Loucy (cell line): ENCODE results near the gene RAPSN.

Experiments
- H2AFZ ChIP-seq: fragments of 200-600 bp; sonication (generic); 2 replicates; pipeline ENCODE4 v1.6.0; 2016; ENCODE audit warnings: antibody characterized with exemption, mild to moderate bottlenecking, low read length, moderate library complexity
- H3F3A ChIP-seq: fragments of 200-600 bp; 2 replicates; pipeline ENCODE4 v1.6.0; 2016; ENCODE audit warnings: antibody characterized with exemption, low read depth, mild to moderate bottlenecking
- H3K27me3 ChIP-seq: fragments of 200-600 bp; sonication (generic); 2 replicates; pipeline ENCODE4 v1.6.1; 2014; ENCODE audit warnings: low read length, mild to moderate bottlenecking; ENCODE audit not compliant: insufficient read depth, poor library complexity, severe bottlenecking
- H3K36me3 ChIP-seq: fragments of 200-600 bp; sonication (generic); 2 replicates; pipeline ENCODE4 v1.6.1; 2016; ENCODE audit warnings: low read length; ENCODE audit not compliant: insufficient read depth
- H3K4me1 ChIP-seq: fragments of 200-600 bp; sonication (generic); 2 replicates; pipeline ENCODE4 v1.5.1; 2014; ENCODE audit warnings: low read length, mild to moderate bottlenecking; ENCODE audit not compliant: insufficient read depth, poor library complexity, severe bottlenecking
- H3K4me2 ChIP-seq: fragments of 200-600 bp; sonication (generic); 2 replicates; pipeline ENCODE4 v1.6.0; 2014; ENCODE audit warnings: antibody characterized with exemption, low read length, low read depth, mild to moderate bottlenecking; ENCODE audit not compliant: poor library complexity, severe bottlenecking
- H3K4me3 ChIP-seq: fragments of 200-600 bp; sonication (generic); 2 replicates; pipeline ENCODE4 v1.5.1; 2014; ENCODE audit warnings: low read length, mild to moderate bottlenecking, mixed read lengths; ENCODE audit not compliant: poor library complexity, severe bottlenecking
- H3K79me2 ChIP-seq: fragments of 200-600 bp; sonication (generic); 2 replicates; pipeline ENCODE4 v1.6.1; 2014; ENCODE audit warnings: low read length; ENCODE audit not compliant: insufficient read depth
- H3K9ac ChIP-seq: fragments of 200-600 bp; sonication (generic); 2 replicates; pipeline ENCODE4 v1.6.0; 2014; ENCODE audit warnings: mild to moderate bottlenecking, low read depth, low read length, moderate library complexity; ENCODE audit not compliant: poor library complexity, severe bottlenecking
- H3K9me2 ChIP-seq: fragments of 200-600 bp; sonication (generic); replicated peaks from 2 replicates; pipeline ENCODE4 v1.6.1; 2016; ENCODE audit warnings: low read depth, low read length, mixed read lengths
- H3K9me3 ChIP-seq: fragments of 200-600 bp; sonication (generic); 2 replicates; pipeline ENCODE4 v1.6.1; 2014; ENCODE audit warnings: mild to moderate bottlenecking, antibody characterized with exemption, low read length, low read depth; ENCODE audit not compliant: insufficient read depth
- H4K20me1 ChIP-seq: fragments of 200-600 bp; sonication (generic); 2 replicates; pipeline ENCODE4 v1.6.0; 2014; ENCODE audit warnings: antibody characterized with exemption, low read length, mild to moderate bottlenecking; ENCODE audit not compliant: insufficient read depth, poor library complexity, severe bottlenecking
- EZH2phosphoT487 ChIP-seq: fragments of 200-600 bp; IDR thresholded peaks from 2 replicates; pipeline ENCODE4 v1.6.1; 2018; ENCODE audit warnings: antibody characterized with exemption, mild to moderate bottlenecking, moderate library complexity, borderline replicate concordance
- TF ChIP-seq, protein P1 (sequence below): fragments of 200-600 bp; sonication (generic); conservative IDR thresholded peaks from 2 replicates; pipeline ENCODE4 v1.5.1; 2014; ENCODE audit warnings: mild to moderate bottlenecking, antibody characterized with exemption, low read length

RAPSN gene

DNA sequence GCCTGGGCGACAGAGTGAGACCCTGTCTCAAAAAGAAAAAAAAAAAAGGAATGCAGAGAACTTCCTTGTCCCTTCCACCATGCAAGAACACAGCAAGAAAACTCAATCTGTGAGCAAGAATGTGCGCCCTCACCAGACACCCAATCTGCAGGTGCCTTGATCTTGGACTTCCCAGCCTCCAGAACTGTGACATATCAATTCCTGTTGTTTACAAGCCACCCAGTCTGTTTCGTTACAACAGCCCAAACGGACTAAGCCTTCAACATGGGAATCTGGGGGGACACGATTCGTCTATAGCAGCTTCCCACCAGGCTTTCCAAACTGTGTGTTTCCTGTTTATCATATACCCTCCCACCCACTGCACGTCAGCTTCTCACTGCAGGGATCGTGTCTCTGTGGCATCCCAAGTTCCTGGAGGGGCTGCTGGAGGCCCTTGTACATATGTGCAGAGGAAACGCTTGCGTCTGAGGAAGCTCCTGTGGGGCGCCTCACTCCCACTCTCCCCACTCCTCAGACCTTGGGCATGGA is 11.7 kb downstream of the RAPSN start:
- H3K4me3 ChIP-seq: no peak overlapping the region
- H3K4me2 ChIP-seq: no peak overlapping the region
- no peak overlapping the region for H2AFZ ChIP-seq
- no peaks in the 10 kb centered on the region for H3K79me2 ChIP-seq
- no peak for TF ChIP-seq EZH2phosphoT487
- TF ChIP-seq, protein P1, sequence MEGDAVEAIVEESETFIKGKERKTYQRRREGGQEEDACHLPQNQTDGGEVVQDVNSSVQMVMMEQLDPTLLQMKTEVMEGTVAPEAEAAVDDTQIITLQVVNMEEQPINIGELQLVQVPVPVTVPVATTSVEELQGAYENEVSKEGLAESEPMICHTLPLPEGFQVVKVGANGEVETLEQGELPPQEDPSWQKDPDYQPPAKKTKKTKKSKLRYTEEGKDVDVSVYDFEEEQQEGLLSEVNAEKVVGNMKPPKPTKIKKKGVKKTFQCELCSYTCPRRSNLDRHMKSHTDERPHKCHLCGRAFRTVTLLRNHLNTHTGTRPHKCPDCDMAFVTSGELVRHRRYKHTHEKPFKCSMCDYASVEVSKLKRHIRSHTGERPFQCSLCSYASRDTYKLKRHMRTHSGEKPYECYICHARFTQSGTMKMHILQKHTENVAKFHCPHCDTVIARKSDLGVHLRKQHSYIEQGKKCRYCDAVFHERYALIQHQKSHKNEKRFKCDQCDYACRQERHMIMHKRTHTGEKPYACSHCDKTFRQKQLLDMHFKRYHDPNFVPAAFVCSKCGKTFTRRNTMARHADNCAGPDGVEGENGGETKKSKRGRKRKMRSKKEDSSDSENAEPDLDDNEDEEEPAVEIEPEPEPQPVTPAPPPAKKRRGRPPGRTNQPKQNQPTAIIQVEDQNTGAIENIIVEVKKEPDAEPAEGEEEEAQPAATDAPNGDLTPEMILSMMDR: no peak
- H3K9me2 ChIP-seq: no peaks in the 10 kb centered on the region
- H3K9me3 ChIP-seq: no peaks in the 10 kb centered on the region
- H3K4me1 ChIP-seq: no peaks in the 10 kb centered on the region
- H3K36me3 ChIP-seq: no peaks in the 10 kb centered on the region
- no peaks in the 10 kb centered on the region for H4K20me1 ChIP-seq
- H3K27me3 ChIP-seq: no peaks in the 10 kb centered on the region
- H3K9ac ChIP-seq: no peak overlapping the region
- H3F3A ChIP-seq: no peaks in the 10 kb centered on the region

DNA sequence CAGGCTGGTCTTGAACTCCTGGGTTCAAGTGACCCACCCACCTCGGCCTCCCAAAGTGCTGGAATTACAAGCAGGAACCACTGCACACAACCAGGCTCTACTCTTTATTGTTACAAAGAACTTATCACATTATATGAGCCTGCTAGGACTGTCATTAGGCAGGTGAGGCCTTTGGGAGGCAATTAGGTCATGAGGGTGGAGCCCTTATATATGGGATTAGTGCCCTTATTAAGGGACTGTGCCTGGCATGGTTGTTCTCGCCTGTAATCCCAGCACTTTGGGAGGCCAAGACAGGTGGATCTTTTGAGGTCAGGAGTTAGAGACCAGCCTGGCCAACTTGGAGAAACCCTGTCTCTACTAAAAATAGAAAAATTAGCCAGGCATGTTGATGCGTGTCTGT is 12.2 kb downstream of the RAPSN start:
- no peak overlapping the region for H3K4me2 ChIP-seq
- no peak overlapping the region for H3K4me3 ChIP-seq
- no peaks in the 10 kb centered on the region for H3K36me3 ChIP-seq
- no peaks in the 10 kb centered on the region for H3K9me3 ChIP-seq
- H3K27me3 ChIP-seq: no peaks in the 10 kb centered on the region
- no peaks in the 10 kb centered on the region for H3F3A ChIP-seq
- no peaks in the 10 kb centered on the region for H3K4me1 ChIP-seq
- H3K9ac ChIP-seq: no peak overlapping the region
- no peaks in the 10 kb centered on the region for H3K79me2 ChIP-seq
- no peaks in the 10 kb centered on the region for H3K9me2 ChIP-seq
- H2AFZ ChIP-seq: no peak overlapping the region
- H4K20me1 ChIP-seq: no peaks in the 10 kb centered on the region
- TF ChIP-seq EZH2phosphoT487: no peak
- TF ChIP-seq, protein P1: no peak

DNA sequence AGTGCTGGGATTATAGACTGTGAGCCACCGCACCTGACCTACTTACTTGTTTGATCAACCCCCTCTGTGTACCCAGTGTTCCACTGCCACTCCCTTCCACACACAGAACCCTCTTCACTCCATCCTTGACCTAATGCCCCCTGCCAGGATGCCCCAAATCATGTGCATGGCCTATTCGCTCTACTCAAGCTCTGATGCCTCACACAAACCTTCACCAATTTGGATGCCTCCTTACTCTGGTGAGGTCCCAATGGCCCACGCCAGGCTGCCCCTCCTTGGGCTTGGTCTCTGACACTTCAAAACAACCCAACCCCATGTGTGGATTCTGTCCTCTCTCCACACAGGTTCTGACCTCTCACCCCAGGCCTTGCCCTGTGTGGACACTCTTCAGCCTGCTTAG is 13.2 kb downstream of the RAPSN start:
- Histone ChIP-seq H3K4me2 (no peak overlapping the region), H3K9me3 (no peaks in the 10 kb centered on the region), H3F3A (no peaks in the 10 kb centered on the region), H3K9ac (no peak overlapping the region), H3K36me3 (no peaks in the 10 kb centered on the region), H3K79me2 (no peaks in the 10 kb centered on the region), H4K20me1 (no peaks in the 10 kb centered on the region), H3K4me1 (no peaks in the 10 kb centered on the region), H2AFZ (no peak overlapping the region), H3K27me3 (no peaks in the 10 kb centered on the region), H3K4me3 (no peak overlapping the region), H3K9me2 (no peaks in the 10 kb centered on the region)
- TF ChIP-seq, protein P1: no peak
- no peak for TF ChIP-seq EZH2phosphoT487
